ENCODE results near the gene LCN10.
A peak's percentile ranks its signal among the peaks of the same experiment; 100 is the strongest.

LCN10 gene

DNA sequence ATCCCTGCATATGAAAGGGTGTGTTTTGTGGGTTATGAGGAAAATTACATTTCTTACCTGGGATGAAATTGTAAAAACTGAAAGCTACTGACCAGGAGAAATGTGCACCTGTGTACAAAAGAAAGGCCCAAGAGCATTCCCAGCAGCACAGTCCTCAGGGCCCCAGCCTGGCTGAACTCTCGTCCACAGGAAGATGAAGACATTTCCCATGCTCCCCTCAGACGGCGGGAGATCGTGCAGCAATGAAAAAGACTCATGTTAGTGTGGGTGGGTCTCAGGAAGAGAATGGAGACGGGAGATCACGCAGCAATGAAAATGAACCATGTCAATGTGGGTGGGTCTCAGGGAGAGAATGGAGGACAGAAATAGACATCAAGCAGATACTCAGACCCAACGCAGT, 34.2 kb upstream of the LCN10 start:
- H3K4me3 ChIP-seq (replicated peaks; ENCODE audit: low read depth, low read length): no peak overlapping the region
- no peak for DNase-seq (ENCODE audit: low read depth)
- TF ChIP-seq, protein P1, sequence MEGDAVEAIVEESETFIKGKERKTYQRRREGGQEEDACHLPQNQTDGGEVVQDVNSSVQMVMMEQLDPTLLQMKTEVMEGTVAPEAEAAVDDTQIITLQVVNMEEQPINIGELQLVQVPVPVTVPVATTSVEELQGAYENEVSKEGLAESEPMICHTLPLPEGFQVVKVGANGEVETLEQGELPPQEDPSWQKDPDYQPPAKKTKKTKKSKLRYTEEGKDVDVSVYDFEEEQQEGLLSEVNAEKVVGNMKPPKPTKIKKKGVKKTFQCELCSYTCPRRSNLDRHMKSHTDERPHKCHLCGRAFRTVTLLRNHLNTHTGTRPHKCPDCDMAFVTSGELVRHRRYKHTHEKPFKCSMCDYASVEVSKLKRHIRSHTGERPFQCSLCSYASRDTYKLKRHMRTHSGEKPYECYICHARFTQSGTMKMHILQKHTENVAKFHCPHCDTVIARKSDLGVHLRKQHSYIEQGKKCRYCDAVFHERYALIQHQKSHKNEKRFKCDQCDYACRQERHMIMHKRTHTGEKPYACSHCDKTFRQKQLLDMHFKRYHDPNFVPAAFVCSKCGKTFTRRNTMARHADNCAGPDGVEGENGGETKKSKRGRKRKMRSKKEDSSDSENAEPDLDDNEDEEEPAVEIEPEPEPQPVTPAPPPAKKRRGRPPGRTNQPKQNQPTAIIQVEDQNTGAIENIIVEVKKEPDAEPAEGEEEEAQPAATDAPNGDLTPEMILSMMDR (IDR thresholded peaks at IDR 0.05; ENCODE audit: low read length, missing control alignments): no peak

DNA sequence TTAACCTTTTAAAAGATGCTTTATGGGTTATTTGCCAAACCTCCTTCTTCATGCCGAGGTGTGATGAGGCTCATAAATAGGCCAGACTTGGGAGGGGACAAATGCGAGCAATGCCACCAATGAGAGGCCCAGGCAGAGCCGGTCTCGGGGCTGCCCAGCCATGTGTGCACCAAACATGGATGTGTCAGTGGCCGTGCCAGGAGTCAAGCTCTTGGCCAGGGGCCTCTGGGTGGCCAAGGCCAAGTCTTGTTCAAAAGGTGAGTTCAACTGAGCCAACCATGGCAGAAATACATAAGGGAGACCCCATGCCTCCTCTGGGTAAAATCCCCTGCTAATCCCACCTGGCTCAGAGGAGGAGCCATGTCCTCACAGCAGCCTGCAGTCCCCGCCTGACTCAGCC, 32.5 kb upstream of the LCN10 start:
- no peak overlapping the region for H3K4me3 ChIP-seq (replicated peaks; ENCODE audit: low read depth, low read length)
- TF ChIP-seq, protein P1 (IDR thresholded peaks at IDR 0.05; ENCODE audit: low read length, missing control alignments): no peak
- no peak for DNase-seq (ENCODE audit: low read depth)

DNA sequence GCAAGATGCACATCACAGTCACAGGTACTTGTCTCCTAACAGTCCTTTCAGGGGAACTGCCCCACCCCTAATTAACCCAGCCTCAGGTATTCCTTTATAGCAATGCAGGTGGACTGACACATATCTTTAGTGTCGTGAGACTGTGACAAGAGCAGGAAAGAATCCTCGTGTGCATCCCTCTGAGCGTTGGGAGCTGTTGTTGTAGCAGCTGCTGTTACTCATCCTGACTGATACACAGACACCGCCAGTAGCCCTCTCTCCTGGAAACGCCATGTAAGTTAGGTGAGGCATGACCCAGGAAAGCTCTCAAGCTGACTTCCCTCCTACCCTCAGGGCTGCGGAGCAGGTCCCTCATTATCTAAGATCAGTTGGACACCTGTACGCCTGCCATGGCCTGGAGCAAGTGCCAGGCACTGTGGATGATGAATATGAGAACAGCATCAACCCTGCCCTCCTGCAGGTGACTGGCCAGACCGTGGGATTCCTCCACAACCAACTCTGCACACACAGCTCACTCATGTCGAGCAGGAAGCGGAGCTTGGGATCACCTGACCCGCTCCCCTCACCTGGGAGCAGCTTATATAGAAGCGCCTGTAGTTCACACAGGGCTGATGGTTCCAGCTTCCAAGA, 31.8 kb upstream of the LCN10 start:
- TF ChIP-seq, protein P1 (IDR thresholded peaks at IDR 0.05; ENCODE audit: low read length, missing control alignments): no peak
- no peak overlapping the region for H3K4me3 ChIP-seq (replicated peaks; ENCODE audit: low read depth, low read length)
- no peak for DNase-seq (ENCODE audit: low read depth)

DNA sequence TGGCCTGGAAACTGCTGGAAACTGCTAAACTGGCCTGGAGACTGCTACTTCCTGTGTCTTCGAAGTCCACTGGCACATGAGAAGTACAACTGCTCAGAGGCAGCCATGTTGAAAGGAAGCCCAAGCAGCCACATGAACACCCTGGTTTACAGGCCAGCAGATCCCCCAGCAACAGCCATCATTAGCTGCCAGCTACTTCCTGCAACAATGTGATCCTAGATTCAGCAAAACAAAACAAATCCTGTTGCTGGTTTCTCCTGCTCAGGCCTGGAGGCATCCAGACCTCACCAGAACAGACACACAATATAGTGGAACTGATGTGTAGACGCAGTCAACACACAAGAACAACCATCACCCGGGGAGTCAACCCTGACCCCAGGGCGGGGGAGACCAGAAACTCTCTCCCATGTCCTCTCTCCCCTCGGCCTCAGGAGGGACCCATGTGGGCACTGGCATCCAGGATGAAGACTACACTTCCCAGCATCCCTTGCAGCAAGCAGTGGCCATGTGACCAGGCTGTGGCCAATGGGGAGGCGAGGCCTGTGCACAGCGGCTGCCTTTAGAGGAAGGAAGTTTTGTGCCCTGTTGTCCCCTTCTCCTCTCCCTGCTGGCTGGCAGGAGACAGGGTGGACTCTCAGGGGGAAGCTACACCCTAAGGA, 30.8 kb upstream of the LCN10 start:
- TF ChIP-seq, protein P1 (IDR thresholded peaks at IDR 0.05; ENCODE audit: low read length, missing control alignments): no peak
- no peak for DNase-seq (ENCODE audit: low read depth)
- H3K4me3 ChIP-seq (replicated peaks; ENCODE audit: low read depth, low read length): no peak overlapping the region

DNA sequence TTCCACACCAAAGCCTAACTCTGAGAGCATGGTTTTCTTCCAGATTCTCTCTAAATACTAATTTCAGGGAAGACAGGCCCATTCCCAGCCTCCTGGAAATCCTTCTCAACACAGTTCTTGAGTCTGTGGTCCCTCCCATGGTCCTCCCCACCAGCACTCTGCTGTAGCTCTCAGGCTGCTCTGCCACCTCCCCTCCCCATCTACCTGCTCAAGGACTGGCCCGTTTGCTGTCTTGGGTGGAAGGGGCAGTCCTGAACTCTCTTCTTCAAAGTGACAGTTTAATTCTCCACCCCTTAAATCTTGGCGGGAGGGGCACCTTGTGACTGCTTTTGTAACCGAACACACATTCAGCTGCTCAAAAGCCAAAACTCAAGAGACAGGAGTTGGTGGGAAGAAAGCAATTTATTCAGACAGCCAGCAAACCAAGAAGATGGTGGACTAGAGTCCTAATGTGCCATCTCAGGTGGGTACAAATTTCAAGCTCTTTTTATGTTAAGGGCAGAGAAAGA, 29.2 kb upstream of the LCN10 start:
- TF ChIP-seq, protein P1 (IDR thresholded peaks at IDR 0.05; ENCODE audit: low read length, missing control alignments): no peak

DNA sequence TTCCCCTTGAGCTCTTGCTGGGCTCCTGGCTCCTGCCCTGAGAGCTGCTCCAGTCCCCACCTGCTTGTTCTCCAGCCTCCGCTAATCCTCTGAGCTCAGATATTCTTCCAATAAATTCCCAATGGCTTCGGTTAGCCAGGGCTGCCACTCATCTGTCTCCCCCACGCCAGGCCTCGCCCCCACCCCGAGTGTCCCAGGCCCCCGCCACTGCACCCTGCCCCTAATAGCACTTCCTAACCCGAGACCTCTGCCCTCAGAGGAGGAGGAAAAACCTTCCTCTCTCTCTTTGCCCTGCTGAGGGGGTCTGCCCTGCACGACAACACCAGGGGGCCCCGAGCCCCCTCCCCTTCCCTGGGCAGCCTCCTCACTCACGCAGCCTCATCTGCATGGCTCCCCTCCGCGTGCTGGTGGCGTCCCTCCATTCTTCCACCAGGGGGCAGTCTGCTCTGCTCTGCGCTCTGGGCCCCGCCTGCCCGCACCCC, 27.0 kb upstream of the LCN10 start:
- TF ChIP-seq, protein P1 (IDR thresholded peaks at IDR 0.05; ENCODE audit: low read length, missing control alignments): peak; percentile 55
- no peak for DNase-seq (ENCODE audit: low read depth)
- no peak overlapping the region for H3K4me3 ChIP-seq (replicated peaks; ENCODE audit: low read depth, low read length)

More for the DNA sequence above, 29.2 kb upstream of the LCN10 start:
- H3K4me3 ChIP-seq (replicated peaks; ENCODE audit: low read depth, low read length): no peak overlapping the region
- DNase-seq (ENCODE audit: low read depth): no peak

Measured in fibroblast of pulmonary artery (primary cell).